Activated CD4-positive, alpha-beta T cell treated with anti-CD3 and anti-CD28 coated beads, Interleukin-2, amount 10 ng/mL, durations not matched to agents 7 days and 5 days (primary cell): Measurements from ENCODE around the gene LCA5. TPM values are rescaled to one million over a fixed set of nuclear protein-coding genes. Genes with fewer than 3 reads are reported as not detected.

Source experiments
- CTCF ChIA-PET: fragments of 350-600 bp; sonication (Branson Sonifier 250); formaldehyde crosslinking; loops from one replicate; lab custom pipeline; 2021; ENCODE audit warnings: antibody characterized with exemption; lab: Charles Lee
- POLR2A ChIA-PET: fragments of 350-600 bp; sonication (Branson Sonifier 250); formaldehyde crosslinking; loops from one replicate; lab custom pipeline; 2021; ENCODE audit warnings: antibody characterized with exemption; lab: Charles Lee
- DNase-seq: peaks from one replicate; pipeline ENCODE4 v3.0.0-alpha.2; 2020
- H3K27ac Mint-ChIP-seq: one replicate; pipeline ENCODE4 v1.8.0; 2021; ENCODE audit warnings: mild to moderate bottlenecking, moderate library complexity, mixed read lengths
- H3K27me3 Mint-ChIP-seq: one replicate; pipeline ENCODE4 v1.8.0; 2021; ENCODE audit warnings: mixed read lengths
- H3K36me3 Mint-ChIP-seq: one replicate; pipeline ENCODE4 v1.8.0; 2021; ENCODE audit warnings: low read depth, mixed read lengths
- H3K4me1 Mint-ChIP-seq: one replicate; pipeline ENCODE4 v1.8.0; 2021; ENCODE audit warnings: mixed read lengths
- H3K4me3 Mint-ChIP-seq: one replicate; pipeline ENCODE4 v1.8.0; 2021; ENCODE audit warnings: mild to moderate bottlenecking, moderate library complexity, mixed read lengths
- H3K9me3 Mint-ChIP-seq: one replicate; pipeline ENCODE4 v1.8.0; 2021; ENCODE audit warnings: mixed read lengths
- total RNA-seq, 2 experiments: library from RNA; stranded (reverse); gene quantifications; one replicate each; pipeline ENCODE4 v1.2.3, GENCODE V29; 2021

Gene LCA5
- total RNA-seq, 2 experiments from 2014 or later = 0.05 to 0.25 TPM

DNA sequence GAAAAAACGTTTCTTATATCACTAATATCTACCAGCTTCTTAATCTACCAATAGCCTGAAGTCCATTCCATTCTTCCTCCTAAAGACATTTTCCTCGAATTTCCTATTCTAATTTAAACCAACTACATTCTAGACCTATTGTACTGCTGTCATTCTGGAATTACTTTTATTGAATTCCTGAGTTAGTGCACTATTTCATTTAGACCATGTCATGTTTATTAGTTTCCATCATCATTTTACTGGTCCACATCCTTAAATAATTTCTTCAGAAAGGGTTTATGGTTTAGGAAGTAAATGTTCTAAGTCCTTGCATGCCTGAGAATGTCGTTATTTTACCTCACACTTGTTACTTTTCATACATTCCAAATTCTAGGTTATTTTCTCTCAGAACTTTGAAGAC lies 13.2 kb downstream of the LCA5 start:
- ChIA-PET POLR2A (no interaction called here), CTCF (no interaction called here)
- DNase-seq = no peak
- Mint-ChIP-seq H3K36me3 (no peaks in the 10 kb centered on the region), H3K27ac (no peak overlapping the region), H3K4me1 (no peaks in the 10 kb centered on the region), H3K27me3 (no peaks in the 10 kb centered on the region), H3K4me3 (no peak overlapping the region), H3K9me3 (no peaks in the 10 kb centered on the region)

DNA sequence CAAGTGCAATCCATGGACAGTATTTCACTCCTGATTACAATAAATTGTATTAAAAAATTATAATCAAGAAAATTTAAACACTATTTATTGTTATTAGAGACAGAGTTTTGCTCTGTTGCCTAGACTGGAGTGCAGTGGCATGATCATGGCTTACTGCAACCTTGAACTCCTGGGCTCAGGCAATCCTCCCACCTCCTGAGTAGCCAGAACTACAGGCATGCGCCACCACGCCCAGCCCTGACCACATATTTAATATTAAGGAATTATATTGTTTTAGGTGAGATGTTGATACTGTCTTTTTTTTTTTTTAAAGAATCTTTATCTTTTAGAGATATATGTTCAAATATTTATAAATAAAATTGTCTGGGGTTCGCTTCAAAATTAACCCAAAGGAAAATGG lies 14.6 kb downstream of the LCA5 start:
- ChIA-PET POLR2A (no interaction called here), CTCF (no interaction called here)
- H3K4me1 Mint-ChIP-seq = no peaks in the 10 kb centered on the region
- H3K36me3 Mint-ChIP-seq = no peaks in the 10 kb centered on the region
- H3K27ac Mint-ChIP-seq = no peak overlapping the region
- H3K27me3 Mint-ChIP-seq = no peaks in the 10 kb centered on the region
- no peak for DNase-seq
- no peak overlapping the region for H3K4me3 Mint-ChIP-seq
- no peaks in the 10 kb centered on the region for H3K9me3 Mint-ChIP-seq

DNA sequence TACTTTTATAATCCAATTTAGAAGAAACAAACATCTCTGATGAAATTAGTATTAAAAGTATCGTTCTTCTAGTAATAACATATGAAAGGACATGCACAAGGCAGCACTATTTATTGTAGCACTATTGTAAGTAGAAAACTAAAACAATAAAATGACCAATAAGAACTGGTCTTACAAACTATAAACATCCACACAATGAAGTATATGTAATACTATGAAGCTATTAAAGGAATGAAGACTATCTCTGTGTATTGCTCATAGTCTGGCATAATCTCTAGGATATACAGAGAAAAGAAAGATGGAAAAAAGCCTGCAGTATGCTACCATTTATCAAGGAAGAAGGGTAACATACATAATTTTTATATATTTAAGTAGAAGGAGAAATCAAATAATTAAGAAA lies 16.7 kb downstream of the LCA5 start:
- Mint-ChIP-seq H3K4me1 (no peaks in the 10 kb centered on the region), H3K4me3 (no peak overlapping the region), H3K9me3 (no peaks in the 10 kb centered on the region), H3K27ac (no peak overlapping the region), H3K36me3 (no peaks in the 10 kb centered on the region), H3K27me3 (no peaks in the 10 kb centered on the region)
- DNase-seq = no peak
- ChIA-PET CTCF (no interaction called here), POLR2A (no interaction called here)

DNA sequence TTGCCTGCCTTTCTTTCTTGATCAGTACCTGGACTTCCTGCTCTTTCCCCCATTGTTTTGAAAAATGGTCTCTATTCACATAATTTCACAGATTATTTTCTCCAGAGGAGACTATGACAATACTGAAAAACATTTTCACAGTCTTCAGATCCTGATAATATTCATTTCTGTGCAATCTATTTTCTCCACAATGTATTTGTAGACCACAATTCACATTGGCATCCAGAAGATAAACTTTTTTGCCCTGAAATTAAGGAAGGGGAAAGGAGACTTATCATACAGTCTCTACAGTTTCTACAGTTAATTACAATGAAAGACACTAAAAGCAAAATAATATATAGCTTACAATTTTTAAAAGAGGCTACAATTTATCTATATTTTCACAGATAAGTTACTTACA lies 18.4 kb downstream of the LCA5 start:
- no peaks in the 10 kb centered on the region for H3K27me3 Mint-ChIP-seq
- no peaks in the 10 kb centered on the region for H3K4me1 Mint-ChIP-seq
- CTCF ChIA-PET = no interaction called here
- no peaks in the 10 kb centered on the region for H3K36me3 Mint-ChIP-seq
- H3K9me3 Mint-ChIP-seq = no peaks in the 10 kb centered on the region
- no peak for DNase-seq
- POLR2A ChIA-PET = no interaction called here
- no peak overlapping the region for H3K4me3 Mint-ChIP-seq
- no peak overlapping the region for H3K27ac Mint-ChIP-seq

DNA sequence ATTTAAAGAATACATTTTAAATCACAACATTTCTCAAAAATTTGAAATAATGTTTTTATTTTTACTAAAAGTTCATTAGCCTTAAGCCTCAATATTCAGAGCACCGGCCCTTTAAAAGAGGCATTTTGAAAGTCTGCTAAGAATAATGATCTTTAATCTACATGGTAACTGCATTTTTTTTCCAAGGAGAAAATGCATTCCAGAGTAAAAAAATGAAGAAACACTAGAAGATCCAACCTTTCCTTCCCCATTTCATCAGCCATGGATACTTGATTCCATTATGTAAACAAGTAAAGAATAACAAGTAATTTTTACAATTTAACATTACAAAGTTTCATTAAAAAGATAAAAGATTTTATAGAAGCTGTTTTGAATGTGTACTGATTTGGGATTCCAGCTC lies 21.8 kb downstream of the LCA5 start:
- CTCF ChIA-PET = no interaction called here
- no peaks in the 10 kb centered on the region for H3K36me3 Mint-ChIP-seq
- H3K9me3 Mint-ChIP-seq = no peaks in the 10 kb centered on the region
- no peaks in the 10 kb centered on the region for H3K4me1 Mint-ChIP-seq
- no peaks in the 10 kb centered on the region for H3K27me3 Mint-ChIP-seq
- DNase-seq = no peak
- H3K27ac Mint-ChIP-seq = no peak overlapping the region
- H3K4me3 Mint-ChIP-seq = no peak overlapping the region
- POLR2A ChIA-PET = no interaction called here

DNA sequence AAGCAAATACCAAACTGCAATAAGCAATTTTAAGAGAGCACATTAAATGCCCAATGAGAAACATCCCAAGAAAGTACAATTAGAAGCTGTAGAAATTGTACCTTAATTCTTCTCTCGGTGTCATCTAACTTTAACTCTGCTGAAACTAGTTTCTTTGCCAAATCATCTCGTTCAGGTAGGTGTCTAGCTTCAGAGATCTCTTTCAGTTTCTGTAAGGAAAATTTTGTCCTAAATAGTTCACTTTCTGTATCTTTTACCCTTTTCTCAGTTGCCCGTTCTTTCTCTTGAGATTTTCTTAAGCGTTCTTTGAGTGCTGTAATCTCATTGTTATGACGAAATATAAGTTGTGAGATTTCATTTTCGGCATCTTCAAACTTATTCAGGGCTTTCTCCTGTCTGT lies 24.1 kb downstream of the LCA5 start:
- no peak for DNase-seq
- Mint-ChIP-seq H3K4me1 (no peaks in the 10 kb centered on the region), H3K27me3 (no peaks in the 10 kb centered on the region), H3K27ac (no peak overlapping the region), H3K36me3 (no peaks in the 10 kb centered on the region), H3K4me3 (no peak overlapping the region), H3K9me3 (no peaks in the 10 kb centered on the region)
- CTCF ChIA-PET = no interaction called here
- POLR2A ChIA-PET = no interaction called here

DNA sequence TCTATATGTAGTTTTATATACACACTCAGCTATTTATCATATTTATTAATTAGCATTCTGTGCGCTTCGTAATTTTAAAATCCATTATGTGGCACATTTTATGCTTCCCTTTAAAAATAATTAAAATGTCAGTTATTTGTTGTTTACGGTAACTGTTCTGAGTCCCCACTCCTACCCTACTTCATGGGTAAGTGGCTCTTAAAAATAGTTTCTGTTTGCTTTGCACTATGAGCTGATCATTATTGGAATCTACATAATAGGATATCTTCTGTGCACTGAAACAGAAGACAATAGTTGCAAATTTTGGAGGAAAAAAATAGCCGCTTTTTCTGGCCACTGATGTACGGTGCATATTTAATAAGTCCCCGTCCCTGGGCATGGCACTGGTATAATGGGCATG lies 25.2 kb downstream of the LCA5 start:
- Mint-ChIP-seq H3K4me1 (no peaks in the 10 kb centered on the region), H3K27me3 (no peaks in the 10 kb centered on the region)
- POLR2A ChIA-PET = no interaction called here

DNA sequence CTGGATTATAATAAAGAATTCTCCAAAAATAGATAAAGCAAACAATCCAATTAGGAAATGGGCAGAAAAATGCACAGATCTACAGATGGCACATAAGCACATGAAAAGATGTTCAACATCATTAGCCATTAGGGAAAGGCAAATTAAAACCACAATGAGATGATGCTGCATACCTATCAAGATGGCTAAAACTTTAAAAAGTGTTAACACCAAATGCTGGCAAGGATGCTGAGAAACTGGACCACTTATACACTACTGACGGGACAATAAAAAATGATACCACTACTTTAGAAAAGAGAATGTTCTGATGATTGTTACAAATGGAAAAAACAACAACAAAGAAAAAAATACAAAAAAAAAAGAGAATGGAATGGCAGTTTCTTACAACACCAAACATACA lies 26.5 kb downstream of the LCA5 start:
- DNase-seq = no peak
- ChIA-PET CTCF (no interaction called here), POLR2A (no interaction called here)
- Mint-ChIP-seq H3K9me3 (no peaks in the 10 kb centered on the region), H3K27ac (no peak overlapping the region), H3K4me1 (no peaks in the 10 kb centered on the region), H3K27me3 (no peaks in the 10 kb centered on the region), H3K4me3 (no peak overlapping the region), H3K36me3 (no peaks in the 10 kb centered on the region)

More for the DNA sequence above, 25.2 kb downstream of the LCA5 start:
- no peak overlapping the region for H3K27ac Mint-ChIP-seq
- no peaks in the 10 kb centered on the region for H3K9me3 Mint-ChIP-seq
- no peaks in the 10 kb centered on the region for H3K36me3 Mint-ChIP-seq
- no peak overlapping the region for H3K4me3 Mint-ChIP-seq
- no peak for DNase-seq
- CTCF ChIA-PET = no interaction called here

DNA sequence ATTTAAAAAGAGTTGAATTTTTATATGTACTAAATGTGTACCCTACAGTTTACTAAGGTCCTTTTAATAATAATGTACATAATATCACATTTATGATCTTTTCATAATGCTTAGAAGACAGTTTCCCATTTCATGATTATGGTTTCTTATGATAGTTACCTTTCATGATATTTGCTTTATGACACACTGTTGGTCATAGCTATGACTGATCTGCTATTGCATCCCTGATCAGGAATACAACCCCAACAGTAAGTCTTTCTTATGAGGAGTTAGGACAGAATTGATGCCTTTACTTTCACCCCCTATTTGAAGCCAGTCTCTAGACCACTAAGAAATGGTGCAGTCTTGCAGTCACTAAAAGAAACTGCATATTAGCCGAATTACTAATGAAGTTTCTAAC lies 31.0 kb downstream of the LCA5 start:
- no peak overlapping the region for H3K27ac Mint-ChIP-seq
- ChIA-PET POLR2A (no interaction called here), CTCF (no interaction called here)
- no peaks in the 10 kb centered on the region for H3K4me1 Mint-ChIP-seq
- H3K36me3 Mint-ChIP-seq = no peaks in the 10 kb centered on the region
- H3K4me3 Mint-ChIP-seq = no peak overlapping the region
- H3K9me3 Mint-ChIP-seq = no peaks in the 10 kb centered on the region
- no peaks in the 10 kb centered on the region for H3K27me3 Mint-ChIP-seq
- DNase-seq = no peak

DNA sequence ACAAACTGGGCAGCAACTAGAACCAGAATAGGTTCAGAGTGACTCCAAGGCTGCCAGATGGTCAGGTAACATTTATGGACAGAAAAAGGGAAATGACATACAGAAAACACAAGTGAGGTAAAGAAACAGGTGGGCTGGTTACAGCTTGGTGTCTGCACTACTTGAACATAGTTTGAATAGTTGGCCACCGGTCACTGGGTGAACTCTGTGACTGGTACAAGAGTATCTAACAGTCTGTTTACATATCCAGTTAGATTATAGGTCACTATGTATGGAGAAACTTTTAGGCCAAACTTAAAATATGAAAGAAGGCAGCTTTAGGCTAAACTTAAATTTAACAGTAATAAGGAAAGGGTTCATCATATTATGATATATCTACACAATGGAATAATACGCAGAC lies 32.9 kb downstream of the LCA5 start:
- Mint-ChIP-seq H3K4me3 (no peak overlapping the region), H3K27ac (no peak overlapping the region), H3K27me3 (no peaks in the 10 kb centered on the region), H3K4me1 (no peaks in the 10 kb centered on the region), H3K9me3 (no peaks in the 10 kb centered on the region), H3K36me3 (no peaks in the 10 kb centered on the region)
- ChIA-PET POLR2A (no interaction called here), CTCF (no interaction called here)
- no peak for DNase-seq

DNA sequence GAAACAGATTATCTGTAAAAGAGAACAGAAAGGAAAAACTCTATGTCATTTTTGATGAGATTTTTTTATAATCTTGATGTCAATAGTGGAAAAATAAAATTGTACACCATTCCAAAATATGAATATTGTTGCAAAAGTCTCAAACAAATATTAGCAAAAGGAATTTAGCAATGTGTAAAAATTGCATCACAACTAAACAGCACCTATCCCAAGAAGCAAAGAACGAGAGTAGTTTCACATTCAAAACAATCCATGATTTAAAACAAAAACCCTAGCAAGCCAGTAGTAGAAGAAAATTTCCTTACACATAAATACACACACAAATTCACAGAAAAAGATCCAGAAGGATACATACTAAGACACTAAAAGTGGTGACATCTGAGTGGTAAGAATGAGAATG lies 38.4 kb downstream of the LCA5 start:
- no peak overlapping the region for H3K27ac Mint-ChIP-seq
- DNase-seq = no peak
- H3K36me3 Mint-ChIP-seq = no peaks in the 10 kb centered on the region
- H3K27me3 Mint-ChIP-seq = no peaks in the 10 kb centered on the region
- no peak overlapping the region for H3K4me3 Mint-ChIP-seq
- no peaks in the 10 kb centered on the region for H3K9me3 Mint-ChIP-seq
- no peaks in the 10 kb centered on the region for H3K4me1 Mint-ChIP-seq
- ChIA-PET CTCF (no interaction called here), POLR2A (no interaction called here)

DNA sequence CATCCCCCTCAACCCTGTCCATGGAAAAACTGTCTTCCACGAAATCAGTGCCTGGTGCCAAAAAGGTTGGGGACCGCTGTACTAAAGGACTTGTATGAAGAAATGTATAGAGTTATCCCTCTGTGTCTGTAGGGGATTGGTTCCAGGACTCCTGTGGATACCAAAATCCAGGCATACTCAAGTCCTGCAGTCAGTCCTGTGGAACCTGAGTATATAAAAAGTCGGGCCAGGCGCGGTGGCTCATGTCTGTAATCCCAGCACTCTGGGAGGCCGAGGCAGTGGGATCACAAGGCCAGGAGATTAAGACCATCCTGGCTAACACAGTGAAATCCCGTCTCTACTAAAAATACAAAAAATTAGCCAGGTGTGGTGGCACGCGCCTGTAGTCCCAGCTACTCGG lies 42.0 kb downstream of the LCA5 start:
- POLR2A ChIA-PET = no interaction called here

DNA sequence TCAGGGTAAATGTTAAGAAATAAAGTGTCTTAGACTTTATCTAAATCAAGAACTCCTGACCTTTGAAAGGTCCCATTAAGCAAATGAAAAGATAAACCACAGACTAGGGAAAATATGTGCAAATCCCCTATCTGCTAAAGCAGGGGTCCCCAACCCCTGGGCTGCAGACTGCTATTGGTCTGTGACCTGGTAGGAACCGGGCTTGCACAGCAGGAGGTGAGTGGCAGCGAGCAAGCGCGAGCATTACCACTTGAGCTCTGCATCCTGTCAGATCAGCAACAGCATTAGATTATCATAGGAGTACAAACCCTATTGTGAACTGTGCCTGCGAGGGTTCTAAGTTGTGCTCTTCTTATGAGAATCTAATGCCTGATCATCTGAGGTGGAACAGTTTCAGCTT lies 42.4 kb downstream of the LCA5 start:
- Mint-ChIP-seq H3K9me3 (no peaks in the 10 kb centered on the region), H3K27ac (no peak overlapping the region), H3K4me1 (no peaks in the 10 kb centered on the region), H3K4me3 (no peak overlapping the region), H3K27me3 (no peaks in the 10 kb centered on the region), H3K36me3 (no peaks in the 10 kb centered on the region)
- POLR2A ChIA-PET = no interaction called here
- CTCF ChIA-PET = no interaction called here
- no peak for DNase-seq

More for the DNA sequence above, 42.0 kb downstream of the LCA5 start:
- H3K4me3 Mint-ChIP-seq = no peak overlapping the region
- no peak overlapping the region for H3K27ac Mint-ChIP-seq
- no peak for DNase-seq
- CTCF ChIA-PET = no interaction called here
- H3K27me3 Mint-ChIP-seq = no peaks in the 10 kb centered on the region
- no peaks in the 10 kb centered on the region for H3K9me3 Mint-ChIP-seq
- no peaks in the 10 kb centered on the region for H3K36me3 Mint-ChIP-seq
- H3K4me1 Mint-ChIP-seq = no peaks in the 10 kb centered on the region

DNA sequence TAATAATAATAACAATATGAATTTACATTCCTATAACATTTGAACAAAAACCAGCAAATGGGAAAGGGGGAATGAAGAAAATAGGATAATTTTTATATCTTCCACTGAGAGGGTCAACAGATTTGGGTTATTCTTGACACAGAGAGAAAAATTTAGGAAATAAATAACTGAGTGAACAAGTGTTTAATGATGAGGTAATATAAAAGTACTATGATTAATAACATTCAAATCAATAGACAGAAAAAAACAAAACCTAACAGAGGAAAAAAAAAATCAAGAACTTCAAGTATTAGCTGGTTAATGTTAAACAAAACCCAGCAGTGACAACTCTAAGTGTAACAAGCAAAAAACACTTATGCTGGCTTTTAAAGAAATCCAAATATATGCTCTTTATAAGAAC lies 66.5 kb downstream of the LCA5 start:
- ChIA-PET CTCF (no interaction called here), POLR2A (no interaction called here)
- Mint-ChIP-seq H3K4me3 (no peak overlapping the region), H3K27me3 (peaks cover 19% of the 10 kb centered on the region), H3K4me1 (no peaks in the 10 kb centered on the region), H3K36me3 (no peaks in the 10 kb centered on the region), H3K9me3 (no peaks in the 10 kb centered on the region), H3K27ac (peak overlapping the region; percentile 13)
- DNase-seq = no peak
